ENCODE measurements around the gene ZNF76.

Gene ZNF76

GRCh38 chr6:35244551-35244950 is 15.0 kb upstream of the ZNF76 start:
- Mint-ChIP-seq H3K9me3 (no peaks in the 10 kb centered on the region), H3K4me1 (ENCODE audit: low read depth) (peaks cover 15% of the 10 kb centered on the region), H3K27me3 (no peaks in the 10 kb centered on the region), H3K4me3 (no peak overlapping the region), H3K27ac (no peak overlapping the region), H3K36me3 (ENCODE audit: low read depth) (peaks cover 7% of the 10 kb centered on the region)
- DNase-seq = no peak

- Mint-ChIP-seq H3K9me3 (no peaks in the 10 kb centered on the region), H3K4me3 (no peak overlapping the region), H3K27me3 (no peaks in the 10 kb centered on the region), H3K27ac (peak overlapping the region; percentile 10), H3K4me1 (ENCODE audit: low read depth) (peaks cover 14% of the 10 kb centered on the region), H3K36me3 (ENCODE audit: low read depth) (peaks cover 7% of the 10 kb centered on the region)
- no peak for DNase-seq
These were observed 11.8 kb upstream of the ZNF76 start for GRCh38 chr6:35247642-35248231.

DNA sequence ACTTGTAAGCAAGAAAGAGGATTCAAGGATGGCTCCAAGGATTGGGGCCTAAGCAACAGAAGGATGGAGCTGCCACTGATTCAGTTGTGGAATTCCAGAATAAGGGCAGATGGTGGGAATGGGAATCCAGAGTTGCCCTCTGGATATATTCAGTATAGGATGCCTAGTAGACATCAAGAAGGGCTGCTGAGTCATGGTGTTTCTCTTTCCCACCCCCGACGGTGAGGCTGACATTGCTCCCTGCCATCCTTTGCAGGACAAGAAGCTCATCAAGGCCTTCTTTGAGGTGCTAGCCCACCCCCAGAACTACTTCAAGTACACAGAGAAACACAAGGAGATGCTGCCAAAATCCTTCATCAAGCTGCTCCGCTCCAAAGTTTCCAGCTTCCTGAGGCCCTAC is 11.2 kb upstream of the ZNF76 start:
- Mint-ChIP-seq H3K4me1 (ENCODE audit: low read depth) (peaks cover 14% of the 10 kb centered on the region), H3K4me3 (no peak overlapping the region), H3K9me3 (no peaks in the 10 kb centered on the region), H3K27me3 (no peaks in the 10 kb centered on the region), H3K36me3 (ENCODE audit: low read depth) (peaks cover 7% of the 10 kb centered on the region), H3K27ac (peak overlapping the region; percentile 59)
- DNase-seq = no peak

GRCh38 chr6:35248965-35249364 is 10.6 kb upstream of the ZNF76 start:
- no peaks in the 10 kb centered on the region for H3K9me3 Mint-ChIP-seq
- DNase-seq = no peak
- no peaks in the 10 kb centered on the region for H3K27me3 Mint-ChIP-seq
- H3K4me3 Mint-ChIP-seq = no peak overlapping the region
- H3K36me3 Mint-ChIP-seq (ENCODE audit: low read depth) = peaks cover 6% of the 10 kb centered on the region
- H3K4me1 Mint-ChIP-seq (ENCODE audit: low read depth) = peaks cover 14% of the 10 kb centered on the region
- H3K27ac Mint-ChIP-seq = peak overlapping the region; percentile 59

DNA sequence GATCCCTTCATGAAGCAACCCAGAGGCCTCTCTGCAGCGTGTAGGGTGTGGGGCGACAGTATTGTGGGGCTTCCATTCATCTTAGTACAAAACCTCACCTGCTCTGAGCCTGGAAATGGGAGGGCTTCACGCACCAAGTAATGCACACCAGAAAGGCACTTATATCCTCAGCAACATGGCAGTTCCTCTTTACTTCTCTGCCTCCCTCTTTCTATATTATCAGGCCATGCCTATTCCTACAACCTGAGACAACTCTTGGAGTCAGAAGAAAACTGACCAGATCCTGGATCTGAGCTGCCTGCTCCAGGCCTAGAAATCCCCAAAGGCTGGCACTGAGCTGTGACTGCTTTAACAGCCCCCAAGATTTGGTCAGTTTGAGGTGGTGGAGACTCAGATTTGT is 7.6 kb upstream of the ZNF76 start:
- no peaks in the 10 kb centered on the region for H3K36me3 Mint-ChIP-seq (ENCODE audit: low read depth)
- no peaks in the 10 kb centered on the region for H3K9me3 Mint-ChIP-seq
- DNase-seq = no peak
- no peaks in the 10 kb centered on the region for H3K27me3 Mint-ChIP-seq
- H3K27ac Mint-ChIP-seq = no peak overlapping the region
- H3K4me1 Mint-ChIP-seq (ENCODE audit: low read depth) = peaks cover 14% of the 10 kb centered on the region
- no peak overlapping the region for H3K4me3 Mint-ChIP-seq

GRCh38 chr6:35253249-35253648 is 6.3 kb upstream of the ZNF76 start:
- no peak overlapping the region for H3K27ac Mint-ChIP-seq
- H3K36me3 Mint-ChIP-seq (ENCODE audit: low read depth) = no peaks in the 10 kb centered on the region
- no peak overlapping the region for H3K4me3 Mint-ChIP-seq
- DNase-seq = no peak
- no peaks in the 10 kb centered on the region for H3K9me3 Mint-ChIP-seq
- peaks cover 12% of the 10 kb centered on the region for H3K4me1 Mint-ChIP-seq (ENCODE audit: low read depth)
- H3K27me3 Mint-ChIP-seq = no peaks in the 10 kb centered on the region

- no peaks in the 10 kb centered on the region for H3K27me3 Mint-ChIP-seq
- H3K36me3 Mint-ChIP-seq (ENCODE audit: low read depth) = peaks cover 11% of the 10 kb centered on the region
- no peaks in the 10 kb centered on the region for H3K9me3 Mint-ChIP-seq
- peak overlapping the region; percentile 96 for H3K4me3 Mint-ChIP-seq
- DNase-seq = no peak
- peaks cover 40% of the 10 kb centered on the region for H3K4me1 Mint-ChIP-seq (ENCODE audit: low read depth)
- H3K27ac Mint-ChIP-seq = peak overlapping the region; percentile 97
These were observed 1.2 kb upstream of the ZNF76 start for GRCh38 chr6:35258336-35258735.

- DNase-seq = no peak
- no peaks in the 10 kb centered on the region for H3K9me3 Mint-ChIP-seq
- peaks cover 43% of the 10 kb centered on the region for H3K4me1 Mint-ChIP-seq (ENCODE audit: low read depth)
- H3K27ac Mint-ChIP-seq = peak overlapping the region; percentile 97
- peak overlapping the region; percentile 96 for H3K4me3 Mint-ChIP-seq
- H3K27me3 Mint-ChIP-seq = no peaks in the 10 kb centered on the region
- peaks cover 11% of the 10 kb centered on the region for H3K36me3 Mint-ChIP-seq (ENCODE audit: low read depth)
These were observed 709 bp upstream of the ZNF76 start for GRCh38 chr6:35258858-35259193.

- peak; percentile 77 for DNase-seq
- Mint-ChIP-seq H3K4me3 (peak overlapping the region; percentile 96), H3K27ac (peak overlapping the region; percentile 95), H3K27me3 (no peaks in the 10 kb centered on the region), H3K36me3 (ENCODE audit: low read depth) (peaks cover 11% of the 10 kb centered on the region), H3K4me1 (ENCODE audit: low read depth) (peaks cover 54% of the 10 kb centered on the region), H3K9me3 (no peaks in the 10 kb centered on the region)
These were observed 534 bp downstream of the ZNF76 start for GRCh38 chr6:35259948-35260590.

GRCh38 chr6:35260591-35261570 is 1.3 kb downstream of the ZNF76 start:
- Mint-ChIP-seq H3K36me3 (ENCODE audit: low read depth) (peaks cover 14% of the 10 kb centered on the region), H3K27me3 (no peaks in the 10 kb centered on the region), H3K9me3 (no peaks in the 10 kb centered on the region), H3K27ac (peak overlapping the region; percentile 95), H3K4me3 (peak overlapping the region; percentile 96), H3K4me1 (ENCODE audit: low read depth) (peaks cover 59% of the 10 kb centered on the region)
- no peak for DNase-seq

GRCh38 chr6:35262596-35262995 is 3.1 kb downstream of the ZNF76 start:
- DNase-seq = no peak
- no peak overlapping the region for H3K27ac Mint-ChIP-seq

GRCh38 chr6:35264550-35265274 is 5.2 kb downstream of the ZNF76 start:
- Mint-ChIP-seq H3K27me3 (no peaks in the 10 kb centered on the region), H3K9me3 (no peaks in the 10 kb centered on the region), H3K27ac (no peak overlapping the region), H3K4me3 (no peak overlapping the region), H3K36me3 (ENCODE audit: low read depth) (peaks cover 23% of the 10 kb centered on the region), H3K4me1 (ENCODE audit: low read depth) (peaks cover 62% of the 10 kb centered on the region)
- DNase-seq = no peak

More at GRCh38 chr6:35262596-35262995, 3.1 kb downstream of the ZNF76 start:
- Mint-ChIP-seq H3K36me3 (ENCODE audit: low read depth) (peaks cover 17% of the 10 kb centered on the region), H3K4me3 (no peak overlapping the region), H3K9me3 (no peaks in the 10 kb centered on the region), H3K27me3 (no peaks in the 10 kb centered on the region), H3K4me1 (ENCODE audit: low read depth) (peaks cover 61% of the 10 kb centered on the region)

GRCh38 chr6:35265523-35265922 is 6.0 kb downstream of the ZNF76 start:
- Mint-ChIP-seq H3K27me3 (no peaks in the 10 kb centered on the region), H3K27ac (no peak overlapping the region), H3K4me3 (no peak overlapping the region), H3K36me3 (ENCODE audit: low read depth) (peaks cover 23% of the 10 kb centered on the region), H3K9me3 (no peaks in the 10 kb centered on the region), H3K4me1 (ENCODE audit: low read depth) (peaks cover 56% of the 10 kb centered on the region)
- no peak for DNase-seq

DNA sequence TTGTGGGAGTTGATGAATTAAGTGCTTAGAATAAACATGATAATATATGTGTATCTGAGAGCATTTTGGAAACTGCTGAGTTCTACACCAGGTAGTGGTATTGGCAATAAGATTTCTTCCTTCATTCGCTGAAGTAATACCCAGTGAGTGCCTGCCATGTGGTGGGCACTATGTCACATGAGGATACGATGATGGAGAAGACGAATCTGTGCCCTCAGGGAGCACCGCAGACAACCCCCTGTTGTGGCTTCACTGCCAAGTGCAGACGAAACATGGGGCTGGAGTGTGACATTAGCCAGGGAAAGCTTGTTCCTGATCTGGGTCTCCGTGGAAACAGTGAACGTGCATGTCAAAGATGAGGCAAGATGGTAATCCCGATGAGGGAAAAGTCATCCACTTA is 7.9 kb downstream of the ZNF76 start:
- Mint-ChIP-seq H3K27me3 (no peaks in the 10 kb centered on the region), H3K27ac (no peak overlapping the region), H3K4me3 (no peak overlapping the region), H3K9me3 (no peaks in the 10 kb centered on the region), H3K36me3 (ENCODE audit: low read depth) (peaks cover 33% of the 10 kb centered on the region), H3K4me1 (ENCODE audit: low read depth) (peaks cover 44% of the 10 kb centered on the region)
- DNase-seq = no peak

Measured in activated T-cell treated with anti-CD3 and anti-CD28 coated beads, Interleukin-2, amount 50 U/mL, for 24 hours (primary cell).